ENCODE data around the gene RFNG.
A peak's percentile ranks its signal among the peaks of the same experiment; 100 is the strongest.

Gene RFNG

GRCh38 chr17:82051776-82052637 is at the start of gene RFNG, which contains the start of gene GPS1:
Gene RFNG (minus strand): TSS chr17:82051811. CDS start chr17:82051766, 45 bp downstream.
Gene GPS1 (plus strand): TSS chr17:82051898. CDS start chr17:82051932, 34 bp downstream.
- peak; percentile 41 for DNase-seq

- DNase-seq: no peak
Measured at GRCh38 chr17:82101301-82101715, 49.7 kb upstream of the RFNG start.

GRCh38 chr17:82100502-82101298 is 49.1 kb upstream of the RFNG start:
- no peak for DNase-seq

- DNase-seq: no peak
Measured at GRCh38 chr17:82098939-82099763, 47.5 kb upstream of the RFNG start.

GRCh38 chr17:82098169-82098938 is 46.7 kb upstream of the RFNG start, which contains the start of gene FASN:
Gene FASN (minus strand): TSS chr17:82098236. CDS start chr17:82096445, 1,791 bp downstream.
- peak; percentile 95 for DNase-seq

- DNase-seq: no peak
Measured at GRCh38 chr17:82097919-82098168, 46.2 kb upstream of the RFNG start.

GRCh38 chr17:82097184-82097918 is 45.7 kb upstream of the RFNG start:
- DNase-seq: peak; percentile 39

GRCh38 chr17:82096709-82097183 is 45.1 kb upstream of the RFNG start:
- no peak for DNase-seq

- no peak for DNase-seq
Measured at GRCh38 chr17:82095777-82096708, 44.4 kb upstream of the RFNG start.

GRCh38 chr17:82094931-82095776 is 43.5 kb upstream of the RFNG start:
- no peak for DNase-seq

- DNase-seq: no peak
Measured at GRCh38 chr17:82092995-82093751, 41.6 kb upstream of the RFNG start.

GRCh38 chr17:82092628-82092994 is 41.0 kb upstream of the RFNG start:
- DNase-seq: no peak

- no peak for DNase-seq
Measured at GRCh38 chr17:82092094-82092586, 40.5 kb upstream of the RFNG start.

GRCh38 chr17:82091264-82092066 is 39.9 kb upstream of the RFNG start:
- DNase-seq: no peak

GRCh38 chr17:82090549-82091263 is 39.1 kb upstream of the RFNG start:
- no peak for DNase-seq

GRCh38 chr17:82089723-82090548 is 38.3 kb upstream of the RFNG start:
- DNase-seq: no peak
